ENCODE measurements around the gene CDC42SE2. TPM values are rescaled to one million over a fixed set of nuclear protein-coding genes. Genes with fewer than 3 reads are reported as not detected.

The CDC42SE2 gene
- total RNA-seq, 1 donor from 2014 or later: 24.1 TPM

- H3K27ac Mint-ChIP-seq (ENCODE audit: unreplicated experiment): no peak overlapping the region
- H3K9me3 Mint-ChIP-seq: no peaks in the 10 kb centered on the region
- H3K27me3 Mint-ChIP-seq (ENCODE audit: low read depth): no peaks in the 10 kb centered on the region
- H3K36me3 Mint-ChIP-seq (ENCODE audit: low read depth): peaks cover 26% of the 10 kb centered on the region
- no peaks in the 10 kb centered on the region for H3K4me1 Mint-ChIP-seq
- no peak for TF ChIP-seq CTCF (conservative IDR thresholded peaks at IDR 0.05)
- H3K4me3 Mint-ChIP-seq: no peak overlapping the region
- no peak for DNase-seq (ENCODE audit: low read depth, low spot score)
Observed at GRCh38 chr5:131433109-131433508, 169.3 kb downstream of the CDC42SE2 start.

GRCh38 chr5:131436081-131436480, 172.2 kb downstream of the CDC42SE2 start:
- H3K9me3 Mint-ChIP-seq: no peaks in the 10 kb centered on the region
- peaks cover 25% of the 10 kb centered on the region for H3K36me3 Mint-ChIP-seq (ENCODE audit: low read depth)
- no peaks in the 10 kb centered on the region for H3K4me1 Mint-ChIP-seq
- TF ChIP-seq CTCF (conservative IDR thresholded peaks at IDR 0.05): no peak
- H3K27me3 Mint-ChIP-seq (ENCODE audit: low read depth): no peaks in the 10 kb centered on the region
- no peak overlapping the region for H3K27ac Mint-ChIP-seq (ENCODE audit: unreplicated experiment)
- no peak for DNase-seq (ENCODE audit: low read depth, low spot score)
- H3K4me3 Mint-ChIP-seq: no peak overlapping the region

GRCh38 chr5:131441184-131441583, 177.3 kb downstream of the CDC42SE2 start:
- Mint-ChIP-seq H3K27me3 (ENCODE audit: low read depth) (no peaks in the 10 kb centered on the region), H3K27ac (ENCODE audit: unreplicated experiment) (no peak overlapping the region)

More at GRCh38 chr5:131441184-131441583, 177.3 kb downstream of the CDC42SE2 start:
- no peaks in the 10 kb centered on the region for H3K9me3 Mint-ChIP-seq
- no peaks in the 10 kb centered on the region for H3K4me1 Mint-ChIP-seq
- no peak for DNase-seq (ENCODE audit: low read depth, low spot score)
- TF ChIP-seq CTCF (conservative IDR thresholded peaks at IDR 0.05): no peak
- H3K36me3 Mint-ChIP-seq (ENCODE audit: low read depth): peaks cover 18% of the 10 kb centered on the region
- no peak overlapping the region for H3K4me3 Mint-ChIP-seq

Other genes with a start within 250 kb of the CDC42SE2 start
- gene HINT1, start 98.8 kb upstream of the CDC42SE2 start, total RNA-seq: 258 and 264 TPM in 2 replicates
- gene LYRM7, start 93.1 kb upstream of the CDC42SE2 start, total RNA-seq: 10.7 and 13.6 TPM in 2 replicates